Body of pancreas (tissue), 4 donors: ENCODE results near the gene PALLD.

ENCODE experiments used
- POLR2A ChIP-seq, 3 donors: fragments of 450-650 bp; IDR thresholded peaks; one replicate each; pipeline ENCODE4 v1.6.1; 2016; ENCODE audit warnings: antibody characterized with exemption in 3 of 3, mild to moderate bottlenecking in 2 of 3
- TF ChIP-seq, protein P1 (sequence below), 7 experiments: fragments of 450-650 bp in 4 of 7; fragments of 200-600 bp in 3 of 7; sonication (generic) in 3 of 7; IDR thresholded peaks; one replicate each; pipeline ENCODE4 v1.5.1; 2016 to 2019; ENCODE audit warnings: antibody characterized with exemption in 7 of 7

DNA sequence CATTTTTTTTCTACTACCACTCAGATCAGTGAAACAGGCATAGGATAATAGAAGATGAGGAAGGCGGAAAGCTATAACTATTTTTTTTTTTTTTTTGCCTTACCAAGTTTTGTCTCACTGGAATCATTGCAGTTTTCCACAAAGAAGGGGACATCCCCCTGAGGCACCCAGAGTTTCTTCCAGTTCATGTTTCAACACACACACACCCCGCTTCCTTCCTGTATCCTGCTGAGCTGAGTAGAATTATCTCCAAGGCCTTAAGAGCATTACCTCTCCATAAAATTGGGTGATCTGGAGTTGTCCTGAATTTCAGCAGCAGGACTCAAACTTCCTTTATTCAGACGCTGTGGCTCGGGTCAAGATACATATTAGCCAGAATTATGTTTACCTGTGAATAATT, 111.9 kb downstream of the PALLD start:
- TF ChIP-seq, protein P1, sequence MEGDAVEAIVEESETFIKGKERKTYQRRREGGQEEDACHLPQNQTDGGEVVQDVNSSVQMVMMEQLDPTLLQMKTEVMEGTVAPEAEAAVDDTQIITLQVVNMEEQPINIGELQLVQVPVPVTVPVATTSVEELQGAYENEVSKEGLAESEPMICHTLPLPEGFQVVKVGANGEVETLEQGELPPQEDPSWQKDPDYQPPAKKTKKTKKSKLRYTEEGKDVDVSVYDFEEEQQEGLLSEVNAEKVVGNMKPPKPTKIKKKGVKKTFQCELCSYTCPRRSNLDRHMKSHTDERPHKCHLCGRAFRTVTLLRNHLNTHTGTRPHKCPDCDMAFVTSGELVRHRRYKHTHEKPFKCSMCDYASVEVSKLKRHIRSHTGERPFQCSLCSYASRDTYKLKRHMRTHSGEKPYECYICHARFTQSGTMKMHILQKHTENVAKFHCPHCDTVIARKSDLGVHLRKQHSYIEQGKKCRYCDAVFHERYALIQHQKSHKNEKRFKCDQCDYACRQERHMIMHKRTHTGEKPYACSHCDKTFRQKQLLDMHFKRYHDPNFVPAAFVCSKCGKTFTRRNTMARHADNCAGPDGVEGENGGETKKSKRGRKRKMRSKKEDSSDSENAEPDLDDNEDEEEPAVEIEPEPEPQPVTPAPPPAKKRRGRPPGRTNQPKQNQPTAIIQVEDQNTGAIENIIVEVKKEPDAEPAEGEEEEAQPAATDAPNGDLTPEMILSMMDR (IDR thresholded peaks at IDR 0.05): no peak
- TF ChIP-seq POLR2A (IDR thresholded peaks at IDR 0.05): no peak
